ENCODE measurements around the gene NLRC5. TPM values are rescaled to one million over a fixed set of nuclear protein-coding genes. Genes with fewer than 3 reads are reported as not detected.

Gene NLRC5
- total RNA-seq, 1 donor from 2014 or later, result 4.5 TPM

DNA sequence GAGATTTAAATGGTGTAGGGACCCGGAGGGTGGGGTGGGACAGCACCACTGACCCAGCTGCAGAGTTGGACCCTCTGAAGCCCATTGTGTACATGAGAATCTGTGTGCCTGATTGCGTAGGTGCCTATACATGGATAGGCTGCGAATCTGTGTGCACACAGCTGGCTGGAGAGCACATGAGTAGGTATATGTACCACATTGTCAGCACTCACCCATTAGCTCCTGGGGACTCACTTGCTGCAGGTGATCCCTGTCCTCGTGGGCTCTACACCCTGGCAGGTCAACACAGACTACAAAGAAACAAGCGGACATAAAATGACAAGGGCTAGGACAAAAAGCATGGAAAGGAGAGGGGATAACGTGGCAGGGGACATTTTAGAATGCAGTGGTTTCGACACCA, 38.9 kb upstream of the NLRC5 start:
- TF ChIP-seq, protein P1, sequence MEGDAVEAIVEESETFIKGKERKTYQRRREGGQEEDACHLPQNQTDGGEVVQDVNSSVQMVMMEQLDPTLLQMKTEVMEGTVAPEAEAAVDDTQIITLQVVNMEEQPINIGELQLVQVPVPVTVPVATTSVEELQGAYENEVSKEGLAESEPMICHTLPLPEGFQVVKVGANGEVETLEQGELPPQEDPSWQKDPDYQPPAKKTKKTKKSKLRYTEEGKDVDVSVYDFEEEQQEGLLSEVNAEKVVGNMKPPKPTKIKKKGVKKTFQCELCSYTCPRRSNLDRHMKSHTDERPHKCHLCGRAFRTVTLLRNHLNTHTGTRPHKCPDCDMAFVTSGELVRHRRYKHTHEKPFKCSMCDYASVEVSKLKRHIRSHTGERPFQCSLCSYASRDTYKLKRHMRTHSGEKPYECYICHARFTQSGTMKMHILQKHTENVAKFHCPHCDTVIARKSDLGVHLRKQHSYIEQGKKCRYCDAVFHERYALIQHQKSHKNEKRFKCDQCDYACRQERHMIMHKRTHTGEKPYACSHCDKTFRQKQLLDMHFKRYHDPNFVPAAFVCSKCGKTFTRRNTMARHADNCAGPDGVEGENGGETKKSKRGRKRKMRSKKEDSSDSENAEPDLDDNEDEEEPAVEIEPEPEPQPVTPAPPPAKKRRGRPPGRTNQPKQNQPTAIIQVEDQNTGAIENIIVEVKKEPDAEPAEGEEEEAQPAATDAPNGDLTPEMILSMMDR (conservative IDR thresholded peaks at IDR 0.05; ENCODE audit: low read depth, low read length), result no peak
- H3K4me3 ChIP-seq (ENCODE audit: low read depth, low read length), result no peak overlapping the region

GRCh38 chr16:56950881-56951771, 38.2 kb upstream of the NLRC5 start:
- TF ChIP-seq, protein P1 (conservative IDR thresholded peaks at IDR 0.05; ENCODE audit: low read depth, low read length), result peak; percentile 76
- DNase-seq (ENCODE audit: low read depth), result no peak
- no peak overlapping the region for H3K4me3 ChIP-seq (ENCODE audit: low read depth, low read length)

More for the DNA sequence above, 38.9 kb upstream of the NLRC5 start:
- no peak for DNase-seq (ENCODE audit: low read depth)

GRCh38 chr16:56953006-56953405, 36.4 kb upstream of the NLRC5 start:
- no peak overlapping the region for H3K4me3 ChIP-seq (ENCODE audit: low read depth, low read length)
- no peak for DNase-seq (ENCODE audit: low read depth)
- TF ChIP-seq, protein P1 (conservative IDR thresholded peaks at IDR 0.05; ENCODE audit: low read depth, low read length), result no peak

DNA sequence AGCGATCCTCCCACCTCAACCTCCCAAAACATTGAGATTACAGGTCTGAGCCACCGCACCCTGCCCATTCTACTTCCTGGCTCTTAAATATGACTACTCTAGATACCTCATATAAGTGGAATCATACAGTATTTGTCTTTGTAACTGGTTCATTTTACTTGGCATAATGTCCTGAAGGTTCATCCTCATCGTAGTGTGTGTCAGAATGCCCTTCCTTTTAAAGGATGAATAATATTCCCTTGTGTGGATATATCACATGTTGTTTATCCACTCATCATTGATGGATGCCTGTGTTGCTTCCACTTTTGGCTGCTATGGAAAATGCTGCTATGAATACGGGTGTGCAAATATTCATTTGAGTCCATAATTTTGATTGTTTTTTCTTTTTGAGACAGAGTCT, 33.3 kb upstream of the NLRC5 start:
- no peak for DNase-seq (ENCODE audit: low read depth)
- TF ChIP-seq, protein P1 (conservative IDR thresholded peaks at IDR 0.05; ENCODE audit: low read depth, low read length), result no peak
- no peak overlapping the region for H3K4me3 ChIP-seq (ENCODE audit: low read depth, low read length)

- TF ChIP-seq, protein P1 (conservative IDR thresholded peaks at IDR 0.05; ENCODE audit: low read depth, low read length), result peak; percentile 20
- H3K4me3 ChIP-seq (ENCODE audit: low read depth, low read length), result no peak overlapping the region
- no peak for DNase-seq (ENCODE audit: low read depth)
Observed at GRCh38 chr16:56956756-56957155, 32.6 kb upstream of the NLRC5 start.

DNA sequence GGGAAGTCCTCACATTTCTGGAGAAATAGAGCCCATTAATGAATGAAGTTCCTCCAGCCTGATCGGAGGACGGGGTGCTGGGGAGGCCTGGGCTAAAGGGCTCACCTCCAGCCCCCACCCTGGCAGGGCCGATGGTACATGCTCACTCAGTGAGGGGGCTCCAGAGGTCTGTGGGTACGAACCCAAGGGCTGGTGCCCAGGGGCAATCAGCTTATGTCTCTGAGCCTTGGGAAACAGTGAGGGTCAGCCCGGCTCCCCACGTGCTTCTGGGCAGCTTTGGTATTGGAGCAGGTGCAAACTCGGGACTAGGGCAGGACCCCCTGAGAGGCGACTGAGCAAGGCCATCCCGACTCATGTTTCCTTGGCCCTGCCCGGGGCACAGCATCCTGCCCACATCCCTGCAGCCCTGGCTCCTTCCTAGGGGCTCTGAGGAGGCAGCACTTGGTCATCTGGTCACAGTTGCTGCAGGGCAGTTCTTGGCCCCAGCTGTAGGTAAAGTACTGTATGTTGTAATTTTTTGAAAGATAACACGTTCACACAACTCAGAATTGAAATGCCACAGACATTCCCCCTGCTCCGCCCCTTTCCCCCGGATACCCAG, 28.6 kb upstream of the NLRC5 start:
- TF ChIP-seq, protein P1 (conservative IDR thresholded peaks at IDR 0.05; ENCODE audit: low read depth, low read length), result no peak
- no peak for DNase-seq (ENCODE audit: low read depth)
- H3K4me3 ChIP-seq (ENCODE audit: low read depth, low read length), result no peak overlapping the region
